Measurements from ENCODE around the gene LPIN3. TPM values are rescaled to one million over a fixed set of nuclear protein-coding genes. Genes with fewer than 3 reads are reported as not detected.

Gene LPIN3
- total and polyA plus RNA-seq, 2 of the 8 experiments (the other 6 are each of a cell fraction or from before 2014, with no cell fraction given), result 3.7 to 3.9 TPM

DNA sequence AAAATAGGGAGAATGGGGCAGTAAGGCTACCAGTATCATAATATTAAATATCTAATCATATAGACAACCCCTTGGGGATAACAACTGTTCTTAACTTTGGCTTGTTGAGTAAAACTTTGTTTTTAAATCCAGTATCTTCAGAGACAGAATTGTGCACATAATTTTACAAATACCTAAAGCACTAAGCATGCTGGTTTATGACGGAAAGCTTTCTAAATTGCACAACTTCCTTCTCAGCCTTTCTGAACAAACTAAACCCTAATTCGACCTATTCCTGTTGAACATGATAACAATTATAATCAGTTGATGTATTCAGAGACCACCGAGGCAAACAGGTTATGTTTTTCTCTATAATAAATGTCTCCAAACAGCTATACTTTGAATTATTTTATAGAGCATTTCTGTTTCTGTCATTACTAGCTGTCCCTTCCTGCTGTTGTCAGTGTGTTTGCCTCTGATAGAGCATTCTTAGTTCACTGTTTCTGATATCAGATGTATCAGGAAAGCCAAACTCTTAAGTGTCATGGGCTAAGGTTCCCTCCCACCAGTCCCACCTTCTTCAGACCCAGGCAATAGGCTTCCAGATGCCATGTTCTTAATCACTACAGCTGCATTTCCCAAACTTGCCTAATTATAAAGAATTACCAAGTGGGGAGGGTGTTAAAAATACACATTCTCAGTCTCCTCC lies 31.8 kb upstream of the LPIN3 start:
- no peaks in the 10 kb centered on the region for H3K79me1 ChIP-seq (ENCODE audit: low read depth, low read length)
- no peak overlapping the region for H4K8ac ChIP-seq (ENCODE audit: extremely low read depth, insufficient read depth, low read length)
- H3K4ac ChIP-seq (replicated peaks; ENCODE audit: insufficient read length, low read depth, low read length), result no peak overlapping the region
- H2AFZ ChIP-seq (ENCODE audit: low read length), result no peak overlapping the region
- no peak overlapping the region for H2BK120ac ChIP-seq (replicated peaks; ENCODE audit: low read depth, low read length)
- no peak overlapping the region for H3K14ac ChIP-seq (ENCODE audit: insufficient read length)
- H3K4me1 ChIP-seq (replicated peaks in 1 of 4; ENCODE audit: control insufficient read depth in 3 of 4, insufficient read depth in 4 of 4, low read length in 3 of 4), result peaks cover 0 to 5% (median 0%) of the 10 kb centered on the region in 4 experiments; a peak in 3 of 7 replicates
- H2BK15ac ChIP-seq (ENCODE audit: low read length), result no peak overlapping the region
- no peaks in the 10 kb centered on the region for H3K36me3 ChIP-seq (ENCODE audit: control insufficient read depth in 2 of 4, insufficient read depth in 4 of 4, low read length in 3 of 4)
- ChIA-PET POLR2A (ENCODE audit: partially characterized antibody) (no interaction called here), CTCF (ENCODE audit: partially characterized antibody) (interaction anchor here (0.8 to 1.2 kb wide), 2 partner anchors 136 to 214 kb away, joined by 3 read pairs; no protein-coding TSS in a partner anchor)
- H3K4me2 ChIP-seq (ENCODE audit: insufficient read depth in 1 of 2, low read depth in 2 of 2, low read length in 2 of 2), result no peak overlapping the region
- DNase-seq (ENCODE audit: low read depth in 1 of 2, low spot score in 2 of 2), result no peak
- no peak for FAIRE-seq
- no peak overlapping the region for H3K4me3 ChIP-seq (ENCODE audit: extremely low read depth in 1 of 4, insufficient read depth in 2 of 4, low read depth in 3 of 4, low read length in 4 of 4)
- H4K20me1 ChIP-seq (replicated peaks in 1 of 2; ENCODE audit: control insufficient read depth in 1 of 2, insufficient read depth in 2 of 2, low read length in 2 of 2), result no peaks in the 10 kb centered on the region
- no peak overlapping the region for H3K23ac ChIP-seq (ENCODE audit: insufficient read length)
- no peak overlapping the region for H3K56ac ChIP-seq (replicated peaks; ENCODE audit: insufficient read length, low read depth, low read length)
- no peak overlapping the region for H4K91ac ChIP-seq (replicated peaks; ENCODE audit: insufficient read length, low read length)
- H3K27me3 ChIP-seq (replicated peaks in 1 of 4; ENCODE audit: control insufficient read depth in 3 of 4, extremely low read depth in 1 of 4, insufficient read depth in 3 of 4, low read length in 3 of 4), result no peaks in the 10 kb centered on the region; a peak in 1 of 7 replicates
- H2BK12ac ChIP-seq (ENCODE audit: low read depth, low read length), result no peak overlapping the region
- 0 out of 4 replicates have a peak, but pooled peaks cover 0 to 4% of the 10 kb centered on the region in 2 experiments for H3K9me3 ChIP-seq (ENCODE audit: insufficient read depth in 2 of 2, low read depth in 1 of 2, low read length in 1 of 2)
- H3K23me2 ChIP-seq (ENCODE audit: low read depth, low read length), result no peaks in the 10 kb centered on the region; the same call in 1 of the 2 replicates
- H3K27ac ChIP-seq (ENCODE audit: low read depth, low read length), result no peak overlapping the region
- H3K9ac ChIP-seq (replicated peaks in 1 of 4; ENCODE audit: extremely low read depth in 1 of 4, low read depth in 3 of 4, low read length in 3 of 4), result no peak overlapping the region
- H2BK20ac ChIP-seq (ENCODE audit: low read length), result no peak overlapping the region
- 74% methylated on average over 3 of the region's 3 CpGs; no CpG with 5 or more reads in 1 of the 2 experiments for WGBS, 2 experiments (ENCODE audit: extremely low coverage in 1 of 2, insufficient coverage in 1 of 2, insufficient read length in 1 of 2, insufficient replicate concordance in 2 of 2, low coverage in 1 of 2, low lambda C conversion rate in 2 of 2, missing lambda C conversion rate in 1 of 2)
- no peaks in the 10 kb centered on the region for H3K79me2 ChIP-seq (ENCODE audit: control insufficient read depth in 1 of 2, insufficient read depth in 2 of 2, low read length in 2 of 2)
- H2BK5ac ChIP-seq (ENCODE audit: low read depth, low read length), result no peak overlapping the region
- no peak overlapping the region for H2AK5ac ChIP-seq (ENCODE audit: low read depth, low read length)
- no peak overlapping the region for H3K18ac ChIP-seq (ENCODE audit: extremely low read depth, low read length)
- no peak overlapping the region for H4K5ac ChIP-seq (ENCODE audit: insufficient read length, low read depth, low read length)
- TF ChIP-seq SUZ12 (IDR thresholded peaks at IDR 0.05; ENCODE audit: low read length), result no peak
- no peak for TF ChIP-seq RNF2 (IDR thresholded peaks at IDR 0.05; ENCODE audit: borderline replicate concordance, low read depth, low read length, missing control alignments, poor library complexity, severe bottlenecking)
- no peak for TF ChIP-seq NANOG (IDR thresholded peaks at IDR 0.05; ENCODE audit: insufficient read depth, low read depth, low read length, poor library complexity, severe bottlenecking)
- no peak for TF ChIP-seq SP2 (IDR thresholded peaks at IDR 0.05; ENCODE audit: low read length)
- TF ChIP-seq TCF12 (IDR thresholded peaks at IDR 0.05; ENCODE audit: low read depth, low read length), result no peak
- TF ChIP-seq RBBP5 (IDR thresholded peaks at IDR 0.05; ENCODE audit: borderline replicate concordance, low read depth, low read length), result no peak
- TF ChIP-seq RFX5 (IDR thresholded peaks at IDR 0.05; ENCODE audit: borderline replicate concordance, low read depth, low read length), result no peak

Data from H1 (cell line).